Non-pigmented ciliary epithelial cell (primary cell): ENCODE results near the gene TPBGL.
"Not testable (repeated sequence)": the region's sequence is repeated elsewhere in the genome, so short reads cannot be mapped to it uniquely, and the experiment has no call there.

Source experiments
- DNase-seq: peaks from one replicate; pipeline ENCODE4 v3.0.0-alpha.2; 2010; ENCODE audit warnings: low read depth

The TPBGL gene

GRCh38 chr11:75272821-75273301 lies 32.3 kb downstream of the TPBGL start:
- no peak for DNase-seq

GRCh38 chr11:75273411-75274391 lies 33.1 kb downstream of the TPBGL start:
- DNase-seq: no peak

DNA sequence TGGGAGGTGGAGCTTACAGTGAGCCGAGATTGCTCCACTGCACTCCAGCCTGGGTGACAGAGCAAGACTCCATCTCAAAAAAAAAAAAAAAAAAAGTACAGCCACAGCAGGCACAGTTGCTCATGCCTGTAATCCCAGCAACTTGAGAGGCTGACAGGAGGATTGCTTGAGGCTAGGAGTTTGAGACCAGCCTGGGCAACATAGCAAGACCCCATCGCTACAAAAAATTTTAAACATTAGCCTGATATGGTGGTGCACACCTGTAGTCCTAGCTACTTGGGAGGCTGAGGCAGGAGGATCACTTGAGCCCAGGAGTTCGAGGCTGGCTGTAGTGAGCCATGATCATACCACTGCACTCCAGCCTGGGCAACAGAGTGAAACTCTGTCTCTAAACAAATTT lies 34.1 kb downstream of the TPBGL start:
- DNase-seq: not testable (repeated sequence)

DNA sequence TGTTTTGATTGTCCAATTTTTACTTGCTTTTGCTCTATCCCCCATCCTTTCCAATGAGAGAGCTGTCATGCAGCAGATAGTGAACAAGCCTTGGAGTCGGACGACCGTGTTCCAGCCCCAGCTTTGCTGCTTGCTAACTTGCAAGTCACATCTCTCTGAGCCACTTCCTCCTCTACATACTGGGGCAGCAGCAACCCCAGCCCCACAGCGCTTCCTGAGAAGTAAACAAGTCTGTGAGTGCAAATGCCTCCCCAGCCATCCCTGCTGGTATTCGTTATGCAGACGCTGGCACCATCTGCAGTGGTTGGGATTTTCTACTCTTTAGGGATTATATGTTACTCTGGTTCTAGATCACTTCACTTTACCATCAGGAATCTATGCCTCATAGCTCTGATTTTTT lies 35.0 kb downstream of the TPBGL start:
- DNase-seq: no peak

DNA sequence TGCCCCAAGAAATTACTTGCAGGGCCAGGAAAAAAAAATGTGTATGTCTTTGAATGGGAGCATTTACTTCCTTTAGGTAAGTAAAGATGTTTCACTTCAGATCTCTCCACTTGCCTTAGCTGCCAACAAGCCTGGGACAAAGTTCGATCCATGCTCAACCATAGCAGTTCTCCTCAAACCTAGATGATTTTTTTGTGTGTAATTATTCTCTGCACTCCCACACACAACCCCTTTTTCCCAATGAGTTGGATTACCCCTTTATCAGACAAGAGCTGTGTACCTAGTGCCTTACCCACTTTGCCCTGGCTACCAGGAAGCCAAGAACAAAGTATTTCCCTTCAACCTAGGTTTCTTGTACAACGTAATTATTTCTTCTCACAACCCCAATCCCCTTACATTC lies 35.6 kb downstream of the TPBGL start:
- no peak for DNase-seq

DNA sequence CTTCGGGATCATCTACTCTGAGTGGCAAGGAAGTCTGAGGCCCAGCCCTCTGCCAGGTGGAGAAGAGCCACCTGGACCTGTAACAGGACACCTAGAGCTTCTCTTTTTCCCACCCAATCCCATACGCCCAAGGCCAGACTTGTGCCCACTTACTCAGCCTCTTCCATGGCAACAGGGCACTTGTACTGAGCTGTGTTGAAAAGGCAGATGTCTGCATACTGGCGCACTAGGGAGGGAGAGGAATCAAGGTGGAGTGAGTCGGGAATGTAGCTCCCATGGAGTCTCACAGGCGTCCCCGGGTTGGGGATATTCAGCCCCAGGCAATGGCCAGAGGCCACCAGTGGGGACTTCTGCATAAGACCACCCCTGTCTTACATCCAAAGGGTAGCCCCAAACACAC lies 36.1 kb downstream of the TPBGL start:
- no peak for DNase-seq

GRCh38 chr11:75277211-75277805 lies 36.7 kb downstream of the TPBGL start:
- no peak for DNase-seq

DNA sequence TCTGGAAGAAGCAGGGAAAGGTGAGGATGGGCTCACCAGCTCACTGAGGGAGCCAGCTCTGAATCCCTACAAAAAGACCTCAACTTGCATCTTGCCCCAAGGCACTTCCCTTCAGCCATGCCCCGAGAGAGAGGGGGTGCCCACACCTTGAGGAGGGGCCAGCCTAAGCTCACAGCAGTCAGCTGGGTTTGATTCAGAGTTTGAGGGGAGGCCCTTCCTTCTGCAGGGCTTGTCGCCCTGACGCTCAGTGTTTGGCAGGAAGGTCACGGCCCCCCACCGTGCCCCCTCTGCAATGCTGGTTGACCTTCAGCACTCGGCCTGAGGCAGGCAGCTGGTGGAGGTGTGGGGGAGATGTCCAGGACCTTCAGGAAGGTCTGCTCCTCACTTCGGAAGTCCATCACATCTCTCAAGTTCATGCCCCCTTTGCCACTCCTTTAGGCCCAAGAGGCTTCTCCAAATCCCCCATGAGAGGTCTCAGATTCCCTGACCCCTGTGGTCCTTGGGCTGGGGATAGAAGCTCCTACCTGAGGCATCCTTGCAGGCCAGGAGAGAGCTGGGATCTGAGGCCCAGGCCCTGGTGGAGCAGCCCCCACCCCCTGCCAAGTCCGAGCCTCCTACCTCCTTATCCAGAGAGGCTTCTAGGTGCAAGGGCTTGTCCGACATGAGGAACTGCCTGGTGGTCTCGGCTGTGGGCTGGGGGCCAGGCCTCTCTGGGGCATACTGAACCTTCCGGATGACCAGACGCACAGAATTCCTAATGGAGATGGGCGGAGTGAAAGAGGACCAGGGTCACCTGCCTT lies 37.6 kb downstream of the TPBGL start:
- DNase-seq: no peak

DNA sequence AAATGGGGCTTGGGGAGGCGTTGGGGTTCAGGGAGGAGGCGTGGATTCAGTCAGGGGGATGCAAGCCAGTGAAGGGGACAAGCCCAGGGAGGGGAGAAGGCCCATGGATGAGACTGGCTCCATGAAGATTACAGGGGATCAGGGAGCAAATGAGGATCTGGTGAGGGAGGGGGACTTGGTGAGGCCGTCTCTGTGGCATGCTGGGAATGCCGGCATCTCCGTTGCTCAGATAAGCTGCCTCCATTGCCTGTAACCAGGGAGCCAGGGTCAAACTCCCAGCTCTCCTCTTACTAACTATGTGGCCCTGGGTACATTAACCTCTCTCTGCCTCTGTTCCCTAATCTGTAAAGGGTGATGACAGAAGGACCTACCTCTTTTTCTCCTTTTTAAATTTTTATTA lies 38.7 kb downstream of the TPBGL start:
- peak; percentile 15 for DNase-seq

- DNase-seq: peak; percentile 20
Measured at GRCh38 chr11:75280227-75280701, 39.7 kb downstream of the TPBGL start.

DNA sequence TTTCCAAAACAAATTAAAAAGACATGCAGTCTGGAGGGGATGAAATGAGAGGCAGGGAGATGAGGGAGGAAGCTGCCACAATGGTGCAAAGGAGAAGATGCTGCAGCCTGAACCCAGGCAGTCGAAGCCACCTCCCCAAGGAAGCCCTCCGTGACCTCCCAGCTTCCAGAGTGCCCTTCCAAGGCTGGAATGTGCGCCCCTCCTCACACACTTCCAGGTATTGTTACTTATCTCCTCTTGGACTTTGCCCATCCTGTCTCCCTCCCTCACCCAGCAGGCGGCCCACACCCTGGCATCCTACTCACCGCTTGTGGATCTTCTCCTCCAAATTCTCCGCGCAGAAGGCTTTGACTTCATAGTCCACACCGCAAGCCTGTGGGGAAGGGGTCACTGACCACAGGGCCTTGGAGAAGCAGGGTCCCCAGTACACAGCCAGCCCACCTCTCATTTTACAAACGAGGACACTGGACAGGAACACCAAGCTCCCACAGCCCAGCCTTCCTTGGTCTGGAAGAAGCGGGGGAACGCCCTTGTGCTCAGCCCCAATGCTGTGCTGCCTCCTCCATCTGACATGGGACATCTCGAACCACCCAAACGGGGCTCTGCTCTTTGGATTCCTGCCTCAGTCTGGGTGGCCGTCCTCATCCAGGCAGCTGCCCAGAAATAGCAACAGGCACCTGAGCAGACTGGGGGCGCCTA lies 40.3 kb downstream of the TPBGL start:
- no peak for DNase-seq

GRCh38 chr11:75281469-75282095 lies 41.0 kb downstream of the TPBGL start:
- no peak for DNase-seq

GRCh38 chr11:75283391-75283931 lies 42.9 kb downstream of the TPBGL start:
- DNase-seq: no peak

DNA sequence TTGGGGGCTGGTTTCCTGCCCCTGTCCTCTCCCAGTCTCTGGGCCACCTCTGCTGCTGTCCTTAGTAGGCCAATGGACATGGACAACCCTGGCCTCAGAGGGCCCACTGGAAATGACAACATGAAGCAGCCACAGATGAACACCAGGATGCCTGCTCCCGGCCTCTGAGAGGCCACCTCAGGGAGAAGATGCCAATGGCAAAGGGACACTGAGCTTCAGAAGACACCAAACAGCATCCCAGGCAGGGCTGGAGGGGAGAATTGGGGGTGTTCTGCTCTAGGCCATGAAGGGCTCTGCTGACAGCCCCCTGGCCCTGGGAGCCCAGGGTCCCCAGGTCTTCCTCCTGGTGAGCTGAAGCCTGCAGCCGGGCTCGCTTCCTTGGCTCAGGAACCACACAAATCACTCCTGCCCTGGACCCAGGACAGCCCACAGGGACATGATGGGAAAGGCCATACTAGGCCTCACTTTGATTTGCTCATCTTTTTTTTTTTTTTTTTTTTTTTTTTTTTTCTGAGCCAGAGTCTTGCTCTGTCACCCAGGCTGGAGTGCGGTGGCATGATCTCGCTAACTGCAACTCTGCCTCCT lies 45.3 kb downstream of the TPBGL start:
- no peak for DNase-seq

DNA sequence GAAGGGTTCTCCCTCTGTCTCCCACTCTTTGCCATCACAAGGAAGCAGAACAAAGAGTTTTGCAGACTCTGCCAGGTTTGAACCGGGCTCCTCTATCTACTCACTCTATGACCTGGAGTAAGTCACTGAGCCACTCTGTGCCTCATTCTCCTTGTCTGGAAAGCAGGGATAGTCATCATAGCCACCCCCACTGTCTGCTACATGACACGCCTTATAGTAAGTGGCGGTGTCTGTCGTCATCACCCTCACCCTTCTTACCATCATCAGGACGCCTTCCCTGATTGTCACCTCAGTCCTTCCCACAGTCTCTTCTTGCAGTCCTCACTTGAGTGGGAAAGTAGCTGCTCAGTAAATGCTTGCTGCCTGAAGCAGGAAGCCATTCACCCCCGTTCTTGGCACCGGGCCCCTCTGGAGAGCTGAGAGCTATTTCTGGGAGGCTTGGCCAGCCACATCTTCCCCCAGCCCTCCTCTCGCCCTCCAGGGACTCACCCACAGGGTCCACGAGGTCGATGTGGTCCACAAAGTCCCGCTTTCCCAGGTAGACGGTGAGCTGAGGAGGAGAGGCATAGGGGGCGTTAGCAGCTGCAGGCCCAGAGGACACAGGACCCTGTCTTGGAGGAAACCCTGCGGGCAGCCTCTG lies 46.4 kb downstream of the TPBGL start:
- no peak for DNase-seq

DNA sequence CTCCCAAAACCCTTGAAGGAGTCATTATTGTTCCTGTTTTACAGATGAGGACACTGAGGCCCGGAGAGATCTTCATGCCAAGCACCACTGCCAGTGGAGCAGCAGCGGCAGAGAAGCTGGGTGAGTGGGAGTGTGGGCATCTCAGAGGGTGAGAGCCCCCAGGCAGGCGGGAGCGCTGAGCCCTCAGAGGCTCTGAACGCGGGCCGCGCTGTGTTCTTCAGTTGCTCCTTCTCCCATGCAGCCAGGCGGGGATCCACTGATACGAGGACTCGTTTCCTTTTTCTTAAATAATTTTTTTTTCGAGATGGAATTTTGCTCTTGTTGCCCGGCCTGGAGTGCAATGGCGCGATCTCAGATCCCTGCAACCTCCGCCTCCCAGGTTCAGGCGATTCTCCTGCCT lies 47.0 kb downstream of the TPBGL start:
- DNase-seq: no peak

DNA sequence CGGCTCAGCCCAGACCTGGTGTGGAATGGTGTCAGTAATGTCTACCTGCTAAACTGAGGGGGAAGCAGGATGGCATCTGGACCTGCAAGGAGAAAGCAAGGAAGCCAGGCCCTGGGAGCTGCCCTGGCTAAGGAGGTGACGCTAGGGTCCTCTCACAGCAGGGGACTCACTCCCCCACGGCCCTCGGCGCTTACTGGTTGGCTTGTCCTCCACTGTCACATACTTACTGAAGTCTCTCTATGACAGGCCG lies 48.9 kb downstream of the TPBGL start:
- no peak for DNase-seq

GRCh38 chr11:75289919-75290318 lies 49.3 kb downstream of the TPBGL start:
- DNase-seq: no peak

GRCh38 chr11:75291741-75292140 lies 51.2 kb downstream of the TPBGL start:
- DNase-seq: no peak

GRCh38 chr11:75292943-75293342 lies 52.4 kb downstream of the TPBGL start:
- no peak for DNase-seq
